Activated CD4-positive, CD25-positive, alpha-beta regulatory T cell treated with anti-CD3 and anti-CD28 coated beads, Interleukin-2, amount 50 U/mL, for 72 hours (primary cell): ENCODE data around the gene TEAD1.
A peak's percentile ranks its signal among the peaks of the same experiment; 100 is the strongest.

Experiments
- DNase-seq: peaks from one replicate; pipeline ENCODE4 v3.0.0; 2021

Gene TEAD1

GRCh38 chr11:12667646-12668045 is 6.6 kb upstream of the TEAD1 start:
- no peak for DNase-seq

- no peak for DNase-seq
These were observed 6.1 kb upstream of the TEAD1 start for GRCh38 chr11:12668166-12668565.

- DNase-seq = no peak
These were observed 4.3 kb upstream of the TEAD1 start for GRCh38 chr11:12669930-12670329.

GRCh38 chr11:12671370-12671769 is 2.9 kb upstream of the TEAD1 start:
- DNase-seq = no peak

- DNase-seq = no peak
These were observed 659 bp upstream of the TEAD1 start for GRCh38 chr11:12673601-12673923.

DNA sequence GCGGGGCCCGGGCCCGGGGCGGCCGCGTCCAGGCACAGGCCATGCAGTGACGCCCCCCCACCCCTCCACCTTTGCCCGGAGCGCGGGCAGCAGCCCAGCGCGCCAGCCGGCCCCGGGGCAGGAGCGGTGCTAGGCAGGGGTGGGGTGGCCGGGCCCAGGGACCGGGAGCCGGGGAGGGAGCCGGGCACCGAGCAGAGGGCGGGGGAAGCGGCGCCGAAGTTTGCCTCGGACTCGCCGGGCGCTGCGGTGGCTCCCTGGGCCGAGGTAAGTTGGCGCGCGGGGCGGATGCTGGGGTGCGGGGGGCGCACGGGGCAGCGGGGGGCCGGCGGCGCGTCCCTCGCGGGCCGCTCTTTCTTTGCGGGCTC is 332 bp downstream of the TEAD1 start:
- DNase-seq = no peak

GRCh38 chr11:12674936-12675696 is 895 bp downstream of the TEAD1 start:
- DNase-seq = peak; percentile 31

- DNase-seq = no peak
These were observed 1.9 kb downstream of the TEAD1 start for GRCh38 chr11:12675951-12676711.

GRCh38 chr11:12677131-12677530 is 2.9 kb downstream of the TEAD1 start:
- DNase-seq = no peak

GRCh38 chr11:12678092-12678491 is 3.9 kb downstream of the TEAD1 start:
- no peak for DNase-seq

DNA sequence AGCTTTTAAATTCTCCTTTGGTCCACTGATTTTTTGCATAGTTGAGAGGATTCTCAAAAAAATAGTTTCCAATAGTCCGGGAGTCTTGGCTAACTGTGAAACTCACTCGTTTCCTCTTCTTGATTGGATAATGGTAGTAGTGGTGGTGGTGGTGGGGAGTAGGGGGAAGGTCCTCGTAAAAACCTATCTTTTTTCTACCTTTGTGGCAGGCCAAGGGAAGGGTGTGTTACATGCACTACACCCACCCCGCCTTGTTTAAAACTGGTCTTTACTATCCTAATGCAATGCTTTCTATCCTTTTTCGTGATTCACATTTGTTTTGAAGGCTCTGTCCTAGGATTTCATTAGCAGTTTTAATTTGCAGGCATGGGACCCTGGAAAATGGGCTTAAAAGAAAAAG is 4.8 kb downstream of the TEAD1 start:
- DNase-seq = no peak

DNA sequence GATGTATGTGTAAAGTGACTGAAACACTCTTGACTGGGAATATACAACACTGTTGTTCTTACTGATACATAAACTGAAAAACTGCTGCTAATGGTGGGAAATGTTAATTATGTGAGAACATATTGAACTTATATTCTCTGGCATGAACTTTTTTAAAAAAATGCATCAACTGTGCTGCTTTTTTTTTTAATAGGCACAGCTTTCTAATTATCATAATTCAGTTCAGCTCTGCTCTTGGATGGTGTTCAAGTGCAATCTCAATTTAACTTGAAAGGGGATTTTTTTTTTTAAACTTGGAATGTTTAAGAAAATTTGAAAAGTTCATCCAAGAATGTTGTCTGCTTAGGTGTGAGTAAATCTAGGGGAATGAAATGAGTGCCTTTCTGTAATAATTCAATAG is 5.2 kb downstream of the TEAD1 start:
- no peak for DNase-seq

DNA sequence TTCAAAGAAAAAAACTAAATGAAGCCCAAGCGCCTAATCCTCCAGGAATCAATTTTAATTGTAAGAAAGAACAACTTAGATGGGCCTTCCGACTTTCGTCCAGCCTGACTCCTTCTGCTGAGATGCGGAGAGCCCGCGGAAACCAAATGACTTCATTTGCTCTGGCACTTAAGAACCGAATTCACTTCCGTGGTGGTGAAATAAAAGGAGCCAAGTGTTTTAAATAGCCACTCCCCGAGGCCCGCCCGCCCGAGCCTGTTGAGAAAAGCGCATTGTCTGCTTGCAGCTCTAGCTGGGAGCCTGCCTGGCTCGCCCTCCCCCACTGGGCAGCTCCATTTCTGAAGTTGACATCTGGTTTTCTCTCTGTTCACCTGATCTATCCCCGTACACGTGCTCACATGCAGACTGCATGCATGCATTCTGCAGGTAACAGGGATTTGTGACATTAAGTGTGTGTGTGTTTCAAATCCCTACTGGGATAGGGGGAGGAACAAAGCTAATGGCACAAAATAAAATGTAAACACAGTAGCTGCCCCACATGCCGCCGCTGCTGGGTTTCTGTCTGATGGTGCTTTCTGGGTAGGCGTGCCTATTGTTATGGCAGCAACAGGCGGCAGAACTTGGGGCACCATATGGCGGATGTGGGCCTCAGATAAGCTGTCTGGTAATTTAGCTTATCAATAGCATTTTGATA is 6.2 kb downstream of the TEAD1 start:
- no peak for DNase-seq

DNA sequence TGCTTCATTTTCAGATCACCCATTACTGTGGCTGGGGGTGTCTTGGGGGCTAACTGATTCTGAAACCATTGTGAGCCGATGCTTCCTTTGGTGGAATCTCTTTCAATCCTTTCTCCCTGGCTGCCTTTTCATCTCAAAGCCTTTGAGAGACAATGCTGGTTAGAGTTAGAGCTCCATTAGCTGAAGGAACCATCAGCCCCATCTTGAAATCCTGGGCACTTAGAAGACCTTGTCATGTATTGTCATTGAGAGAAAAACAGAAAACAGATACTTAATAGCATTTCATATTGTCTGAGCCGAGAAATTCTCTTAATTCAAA is 6.7 kb downstream of the TEAD1 start:
- no peak for DNase-seq

- no peak for DNase-seq
These were observed 7.2 kb downstream of the TEAD1 start for GRCh38 chr11:12681466-12681865.

- DNase-seq = no peak
These were observed 8.1 kb downstream of the TEAD1 start for GRCh38 chr11:12682288-12682687.

- no peak for DNase-seq
These were observed 8.7 kb downstream of the TEAD1 start for GRCh38 chr11:12682737-12683500.

DNA sequence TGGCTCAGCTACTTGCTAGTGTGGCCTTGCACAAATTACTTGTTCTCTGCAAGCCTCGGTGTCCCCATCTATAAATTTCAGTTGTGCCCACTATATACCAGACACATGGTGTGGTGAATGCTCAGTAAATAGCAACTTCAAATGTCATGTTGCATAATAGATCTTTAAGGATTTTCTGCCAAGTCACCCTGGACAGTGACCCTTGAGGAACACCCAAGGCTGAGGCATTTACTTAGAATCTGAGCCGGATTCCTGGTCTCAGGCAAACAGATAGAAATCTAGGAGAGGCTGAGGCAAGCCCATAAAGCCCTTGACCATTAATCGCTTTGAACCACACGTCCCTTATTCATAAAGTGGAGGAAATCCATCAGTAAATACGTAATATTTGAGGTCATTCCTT is 9.7 kb downstream of the TEAD1 start:
- no peak for DNase-seq

- DNase-seq = no peak
These were observed 10.1 kb downstream of the TEAD1 start for GRCh38 chr11:12684315-12684714.

DNA sequence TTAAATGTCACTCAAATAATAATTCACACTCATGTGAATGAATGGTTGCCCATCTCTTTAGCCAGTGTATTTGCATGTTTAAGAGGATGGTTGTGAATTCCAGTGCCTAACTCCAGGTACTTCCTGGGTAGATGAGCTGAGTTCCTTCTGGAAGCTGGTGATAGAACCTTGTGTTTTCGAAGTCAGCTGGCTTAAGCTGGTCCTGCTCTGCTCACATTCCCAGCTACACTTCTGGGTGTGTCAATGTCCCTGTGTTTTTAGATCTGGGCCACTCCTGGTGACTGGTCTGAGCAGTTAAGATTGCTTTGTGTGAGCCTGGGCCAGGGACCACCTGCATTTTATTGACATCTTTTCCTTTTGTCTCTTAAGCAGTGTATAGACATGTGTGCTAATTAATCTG is 10.6 kb downstream of the TEAD1 start:
- DNase-seq = no peak

DNA sequence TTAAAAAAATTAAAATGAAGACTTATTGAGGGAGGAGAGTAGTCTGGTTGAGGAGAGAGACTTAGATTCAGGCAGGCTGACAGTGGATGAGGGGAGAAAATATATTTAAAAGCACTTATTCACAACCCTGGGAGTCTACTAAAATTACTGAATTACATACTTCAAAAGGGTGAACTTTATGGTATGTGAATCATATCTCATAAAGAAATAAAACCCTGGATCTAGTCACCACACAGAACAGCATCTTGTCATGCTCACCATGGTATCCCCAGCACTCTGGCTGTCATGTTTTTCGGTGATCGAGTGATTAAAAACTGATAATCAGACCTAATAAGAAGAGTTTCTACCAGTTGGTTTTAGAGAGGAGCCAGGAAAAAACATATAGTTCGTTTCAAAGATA is 11.0 kb downstream of the TEAD1 start:
- DNase-seq = no peak

- no peak for DNase-seq
These were observed 12.2 kb downstream of the TEAD1 start for GRCh38 chr11:12686246-12687060.

- no peak for DNase-seq
These were observed 13.0 kb downstream of the TEAD1 start for GRCh38 chr11:12687216-12687623.
